NCI-H446 (cell line): ENCODE results near the gene TMEM198.

ENCODE experiments used
- DNase-seq, 2 experiments: peaks; one replicate each; lab custom pipeline; 2025; lab: John Stamatoyannopoulos, UW

Gene TMEM198

GRCh38 chr2:219543596-219544358 is at the start of gene TMEM198, which contains the start of gene CHPF:
Gene TMEM198, plus strand, starts transcription at chr2:219544028. Its CDS starts 700 bp downstream, at chr2:219544728.
Gene CHPF, minus strand, starts transcription at chr2:219543809. Its CDS starts 271 bp downstream, at chr2:219543538.
- peak; percentile 95 to 99 for DNase-seq

- DNase-seq: no peak
Measured at GRCh38 chr2:219494952-219495530, 48.8 kb upstream of the TMEM198 start.

GRCh38 chr2:219495531-219496122 is 48.2 kb upstream of the TMEM198 start:
- DNase-seq: peak; percentile 20 to 64

GRCh38 chr2:219496247-219496824 is 47.5 kb upstream of the TMEM198 start:
- no peak for DNase-seq

- no peak for DNase-seq
Measured at GRCh38 chr2:219496825-219497494, 46.9 kb upstream of the TMEM198 start.

GRCh38 chr2:219497495-219498279 is 46.1 kb upstream of the TMEM198 start:
- no peak for DNase-seq

GRCh38 chr2:219498280-219499057 is 45.4 kb upstream of the TMEM198 start, which contains the start of gene GMPPA:
Gene GMPPA, plus strand, starts transcription at chr2:219498891. Its CDS starts 1,085 bp downstream, at chr2:219499976.
- DNase-seq: peak; percentile 93 to 97

GRCh38 chr2:219499058-219499307 is 44.8 kb upstream of the TMEM198 start:
- DNase-seq: no peak

GRCh38 chr2:219499555-219499954 is 44.3 kb upstream of the TMEM198 start:
- DNase-seq: no peak

- DNase-seq: peak in 1 of 2 experiments; percentile 19
Measured at GRCh38 chr2:219500135-219500534, 43.7 kb upstream of the TMEM198 start.

GRCh38 chr2:219501849-219502248 is 42.0 kb upstream of the TMEM198 start:
- DNase-seq: no peak

- no peak for DNase-seq
Measured at GRCh38 chr2:219502618-219503017, 41.2 kb upstream of the TMEM198 start.

GRCh38 chr2:219505585-219505984 is 38.2 kb upstream of the TMEM198 start:
- no peak for DNase-seq

- peak in 1 of 2 experiments; percentile 70 for DNase-seq
Measured at GRCh38 chr2:219506153-219506801, 37.6 kb upstream of the TMEM198 start.

- DNase-seq: peak; percentile 89 to 97
Measured at GRCh38 chr2:219506802-219507526, 36.9 kb upstream of the TMEM198 start.

GRCh38 chr2:219507581-219508443 is 36.0 kb upstream of the TMEM198 start:
- DNase-seq: peak; percentile 75 to 81

GRCh38 chr2:219508444-219508734 is 35.4 kb upstream of the TMEM198 start:
- peak; percentile 71 for DNase-seq

GRCh38 chr2:219508971-219509779 is 34.7 kb upstream of the TMEM198 start:
- peak; percentile 56 to 88 for DNase-seq
